Left renal cortex interstitium (tissue), 4 donors: Measurements from ENCODE around the gene ATXN7L2. TPM values are rescaled to one million over a fixed set of nuclear protein-coding genes. Genes with fewer than 3 reads are reported as not detected.

Experiments
- DNase-seq, 4 donors: peaks; one replicate each; pipeline ENCODE4 v3.0.0-alpha.2; 2013; ENCODE audit warnings: low read depth in 4 of 4, low spot score in 2 of 4, missing footprints in 1 of 4
- polyA plus RNA-seq, 4 donors: library from polyadenylated mRNA; unstranded; fragments of 120-200 nt; gene quantifications; one replicate each; pipeline ENCODE4 v1.2.1, GENCODE V29; 2013; ENCODE audit not compliant: insufficient read length in 4 of 4

Gene ATXN7L2
- polyA plus RNA-seq, 4 donors = 6.9 to 17.7 (median 11.8) TPM

DNA sequence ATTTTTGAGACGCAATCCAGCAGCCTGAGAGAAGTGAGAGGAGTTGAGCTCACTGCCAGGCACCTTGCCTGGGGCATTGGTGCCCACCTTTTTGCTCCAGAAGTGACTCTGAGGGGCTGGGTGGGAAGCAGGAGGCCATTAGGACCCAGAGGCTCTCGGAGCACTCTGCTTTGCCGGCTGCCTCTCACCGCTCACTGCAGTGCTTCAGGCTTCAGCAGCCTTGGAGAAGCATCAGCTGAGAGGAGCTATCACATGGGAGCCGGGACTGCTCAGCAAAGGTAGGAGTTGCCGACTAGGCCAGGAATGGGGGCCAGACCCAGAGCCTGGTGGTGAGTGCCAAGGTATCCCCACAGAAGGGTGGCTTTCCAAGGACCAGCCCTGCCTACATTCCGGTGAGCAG is 56.0 kb downstream of the ATXN7L2 start, which contains the start of gene GPR61:
Gene GPR61 (plus strand): TSS at position 197 of the 400 bp plus-strand sequence. CDS start 3,151 bp downstream, outside the sequence.
- DNase-seq = no peak

DNA sequence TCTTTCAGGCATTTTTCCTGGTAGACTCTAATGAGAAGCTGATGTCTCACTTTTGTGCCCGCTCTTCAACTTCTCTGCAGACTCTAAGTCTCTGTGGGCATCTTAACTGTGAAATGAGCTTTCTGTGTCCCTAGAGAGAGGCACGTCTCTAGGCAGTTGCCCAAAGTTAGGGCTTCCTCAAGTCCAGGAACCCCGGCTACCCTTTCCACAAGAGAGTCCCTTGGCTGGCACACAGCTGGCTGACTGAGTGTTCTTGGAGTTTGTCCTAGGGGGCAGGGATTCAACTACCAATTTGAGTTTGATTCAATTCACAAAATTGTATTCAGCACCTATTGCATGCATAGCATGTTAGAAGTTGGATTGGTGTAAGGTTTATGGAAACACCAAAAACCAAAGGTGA is 57.4 kb downstream of the ATXN7L2 start:
- DNase-seq = no peak

Other genes with a start within 250 kb of the ATXN7L2 start
- 10 to 100 TPM; 23.6 to 46.9 (median 32.9) TPM for gene CELSR2, start 234.4 kb upstream of the ATXN7L2 start, polyA plus RNA-seq
- gene PSRC1, start 200.8 kb upstream of the ATXN7L2 start, polyA plus RNA-seq = 10 to 100 TPM; 22.2 to 29.6 (median 27.6) TPM
- gene MYBPHL, start 176.9 kb upstream of the ATXN7L2 start, polyA plus RNA-seq = under 1 TPM in 2 of 4 donors, not detected in 2; 0.09 to 0.30 TPM
- 10 to 100 TPM; 52.1 to 60.4 (median 56.9) TPM for gene SORT1, start 86.0 kb upstream of the ATXN7L2 start, polyA plus RNA-seq
- gene PSMA5, start 57.5 kb upstream of the ATXN7L2 start, polyA plus RNA-seq = 100 to 1,000 TPM in 3 of 4 donors, 10 to 100 TPM in 1; 94.8 to 123 (median 107) TPM
- 10 to 100 TPM in 2 of 4 donors, 1 to 10 TPM in 2; 5.6 to 14.0 (median 11.2) TPM for gene SYPL2, start 17.4 kb upstream of the ATXN7L2 start, polyA plus RNA-seq
- gene CYB561D1, start 10.2 kb downstream of the ATXN7L2 start, polyA plus RNA-seq = 10 to 100 TPM in 1 of 4 donors, 1 to 10 TPM in 3; 7.8 to 10.1 (median 8.9) TPM
- gene AMIGO1, start 25.8 kb downstream of the ATXN7L2 start, polyA plus RNA-seq = 10 to 100 TPM in 1 of 4 donors, 1 to 10 TPM in 3; 7.2 to 10.0 (median 8.1) TPM
- gene GPR61, start 56.0 kb downstream of the ATXN7L2 start, polyA plus RNA-seq = 1 to 10 TPM in 2 of 4 donors, under 1 TPM in 2; 0.58 to 1.0 (median 0.81) TPM
- 10 to 100 TPM; 10.1 to 13.8 (median 12.2) TPM for gene GNAI3, start 64.7 kb downstream of the ATXN7L2 start, polyA plus RNA-seq
- not detected for gene GNAT2, start 135.7 kb downstream of the ATXN7L2 start, polyA plus RNA-seq
- gene AMPD2, start 135.9 kb downstream of the ATXN7L2 start, polyA plus RNA-seq = 10 to 100 TPM; 40.7 to 66.9 (median 51.5) TPM
- gene GSTM4, start 172.2 kb downstream of the ATXN7L2 start, polyA plus RNA-seq = 10 to 100 TPM; 49.3 to 65.5 (median 61.8) TPM
- gene GSTM2, start 184.2 kb downstream of the ATXN7L2 start, polyA plus RNA-seq = 100 to 1,000 TPM; 143 to 275 (median 238) TPM
- gene GSTM1, start 203.9 kb downstream of the ATXN7L2 start, polyA plus RNA-seq = 100 to 1,000 TPM in 1 of 4 donors, 1 to 10 TPM in 3; 1.7 to 119 (median 3.1) TPM
- gene GSTM5, start 228.3 kb downstream of the ATXN7L2 start, polyA plus RNA-seq = 10 to 100 TPM; 34.2 to 55.5 (median 39.7) TPM